ENCODE data around the gene ARHGAP25.
A peak's percentile ranks its signal among the peaks of the same experiment; 100 is the strongest.

The ARHGAP25 gene

DNA sequence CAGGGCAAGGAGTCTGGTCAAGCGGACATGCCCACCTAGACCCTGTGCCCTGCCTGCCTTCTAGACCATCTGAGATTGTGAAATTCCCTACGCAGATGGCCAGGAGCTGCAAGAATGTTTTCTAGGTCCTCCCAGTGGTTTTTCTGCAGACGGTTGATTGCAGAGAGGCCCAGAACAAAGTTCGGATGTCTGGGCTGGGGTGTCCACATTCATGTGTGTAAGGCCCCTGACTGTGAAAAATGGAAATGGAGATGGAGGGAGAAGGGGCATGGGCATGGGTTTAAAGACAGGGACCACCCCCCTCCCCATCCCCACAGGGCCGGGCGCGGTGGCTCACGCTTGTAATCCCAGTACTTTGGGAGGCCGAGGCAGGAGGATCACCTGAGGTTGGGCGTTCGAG is 11.8 kb downstream of the ARHGAP25 start:
- Mint-ChIP-seq H3K4me3 (no peak overlapping the region), H3K9me3 (peaks cover 5% of the 10 kb centered on the region), H3K27ac (peak overlapping the region; percentile 98), H3K27me3 (no peaks in the 10 kb centered on the region), H3K36me3 (peaks cover 25% of the 10 kb centered on the region), H3K4me1 (peaks cover 92% of the 10 kb centered on the region)

DNA sequence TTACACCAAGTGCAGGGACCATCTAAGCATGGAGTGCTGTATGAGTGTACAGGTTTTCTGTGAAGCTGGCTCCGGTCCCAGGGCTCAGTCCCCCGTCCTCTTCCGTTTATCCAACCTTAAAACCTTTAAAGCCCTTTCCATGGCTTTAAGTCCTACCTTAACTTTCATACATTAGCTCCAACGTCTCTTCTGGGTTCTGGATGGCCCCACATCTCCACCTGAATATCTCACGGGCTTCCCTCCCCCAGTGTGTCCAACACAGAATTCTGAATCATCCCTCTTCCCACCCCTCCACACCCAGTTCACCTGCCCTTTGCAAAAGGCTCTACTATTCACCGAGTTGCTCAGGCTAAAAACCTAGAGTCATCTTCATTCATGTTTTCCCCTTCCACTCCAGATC is 12.8 kb downstream of the ARHGAP25 start:
- no peaks in the 10 kb centered on the region for H3K27me3 Mint-ChIP-seq
- H3K4me3 Mint-ChIP-seq, result peak overlapping the region; percentile 8
- H3K36me3 Mint-ChIP-seq, result peaks cover 25% of the 10 kb centered on the region
- H3K4me1 Mint-ChIP-seq, result peaks cover 92% of the 10 kb centered on the region
- H3K27ac Mint-ChIP-seq, result peak overlapping the region; percentile 95
- H3K9me3 Mint-ChIP-seq, result peaks cover 5% of the 10 kb centered on the region

DNA sequence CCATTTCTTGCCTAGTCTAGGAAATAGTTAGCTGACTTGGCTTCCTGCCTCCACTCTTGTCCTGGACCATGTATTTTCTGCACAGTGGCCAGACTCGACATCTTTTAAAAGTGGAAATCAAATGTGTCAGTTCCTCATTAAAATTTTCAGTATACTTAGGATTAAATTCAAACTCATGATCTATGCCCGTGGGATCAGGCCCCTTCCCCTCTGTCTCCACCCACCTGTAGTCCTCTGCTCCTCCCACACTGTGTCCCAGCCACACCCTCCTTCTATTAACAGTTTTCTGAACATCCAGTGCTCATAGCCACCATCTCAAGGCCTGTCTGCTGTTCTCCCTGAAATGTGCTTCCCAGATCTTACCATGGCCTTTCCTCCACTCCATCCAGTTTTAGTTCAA is 13.3 kb downstream of the ARHGAP25 start:
- no peaks in the 10 kb centered on the region for H3K27me3 Mint-ChIP-seq
- H3K4me3 Mint-ChIP-seq, result peak overlapping the region; percentile 62
- H3K27ac Mint-ChIP-seq, result peak overlapping the region; percentile 95
- peaks cover 92% of the 10 kb centered on the region for H3K4me1 Mint-ChIP-seq
- peaks cover 25% of the 10 kb centered on the region for H3K36me3 Mint-ChIP-seq
- H3K9me3 Mint-ChIP-seq, result peaks cover 5% of the 10 kb centered on the region

DNA sequence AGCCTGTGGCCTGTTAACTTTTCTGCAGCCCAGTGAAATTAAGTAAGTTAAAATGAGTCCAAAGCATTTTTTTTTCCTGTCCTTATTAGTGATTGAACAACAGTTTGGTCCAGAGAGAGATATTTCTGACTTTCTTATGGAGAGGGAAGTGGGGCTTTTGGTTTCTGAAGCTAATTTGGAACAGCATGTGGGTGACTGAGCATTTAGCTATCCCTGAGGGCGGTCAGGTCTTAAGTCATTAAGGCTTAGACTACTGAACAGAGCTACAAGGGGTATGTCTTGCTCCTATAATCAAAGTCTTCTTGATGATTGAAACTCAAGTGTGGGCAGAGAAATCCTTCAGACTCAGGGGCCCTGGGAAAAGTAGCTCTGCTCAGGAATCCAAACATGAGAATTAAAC is 14.0 kb downstream of the ARHGAP25 start:
- Mint-ChIP-seq H3K4me3 (peak overlapping the region; percentile 17), H3K9me3 (peaks cover 5% of the 10 kb centered on the region), H3K4me1 (peaks cover 92% of the 10 kb centered on the region), H3K36me3 (peaks cover 26% of the 10 kb centered on the region), H3K27me3 (no peaks in the 10 kb centered on the region), H3K27ac (peak overlapping the region; percentile 95)

DNA sequence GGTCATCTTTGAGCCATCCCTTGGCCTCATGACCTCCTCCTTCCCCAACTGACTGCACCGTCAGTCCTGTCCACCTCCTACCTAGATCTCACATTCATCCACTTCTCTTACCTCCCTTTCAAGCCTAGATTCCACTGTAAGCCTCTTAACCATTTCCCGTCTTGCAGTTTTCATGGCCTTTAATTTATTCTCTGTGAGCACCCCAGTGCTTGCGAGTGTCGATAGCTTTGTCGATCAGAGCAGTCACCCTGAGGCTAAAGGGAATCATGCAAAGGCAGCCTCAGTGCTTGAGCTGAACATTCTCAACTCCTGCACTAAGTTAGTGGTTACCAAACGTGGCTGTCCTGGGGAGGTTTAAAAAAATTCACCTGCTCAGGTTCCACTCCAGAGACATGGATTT is 14.7 kb downstream of the ARHGAP25 start:
- Mint-ChIP-seq H3K4me1 (peaks cover 92% of the 10 kb centered on the region), H3K27me3 (no peaks in the 10 kb centered on the region), H3K4me3 (no peak overlapping the region), H3K9me3 (peaks cover 5% of the 10 kb centered on the region), H3K36me3 (peaks cover 26% of the 10 kb centered on the region), H3K27ac (peak overlapping the region; percentile 95)

DNA sequence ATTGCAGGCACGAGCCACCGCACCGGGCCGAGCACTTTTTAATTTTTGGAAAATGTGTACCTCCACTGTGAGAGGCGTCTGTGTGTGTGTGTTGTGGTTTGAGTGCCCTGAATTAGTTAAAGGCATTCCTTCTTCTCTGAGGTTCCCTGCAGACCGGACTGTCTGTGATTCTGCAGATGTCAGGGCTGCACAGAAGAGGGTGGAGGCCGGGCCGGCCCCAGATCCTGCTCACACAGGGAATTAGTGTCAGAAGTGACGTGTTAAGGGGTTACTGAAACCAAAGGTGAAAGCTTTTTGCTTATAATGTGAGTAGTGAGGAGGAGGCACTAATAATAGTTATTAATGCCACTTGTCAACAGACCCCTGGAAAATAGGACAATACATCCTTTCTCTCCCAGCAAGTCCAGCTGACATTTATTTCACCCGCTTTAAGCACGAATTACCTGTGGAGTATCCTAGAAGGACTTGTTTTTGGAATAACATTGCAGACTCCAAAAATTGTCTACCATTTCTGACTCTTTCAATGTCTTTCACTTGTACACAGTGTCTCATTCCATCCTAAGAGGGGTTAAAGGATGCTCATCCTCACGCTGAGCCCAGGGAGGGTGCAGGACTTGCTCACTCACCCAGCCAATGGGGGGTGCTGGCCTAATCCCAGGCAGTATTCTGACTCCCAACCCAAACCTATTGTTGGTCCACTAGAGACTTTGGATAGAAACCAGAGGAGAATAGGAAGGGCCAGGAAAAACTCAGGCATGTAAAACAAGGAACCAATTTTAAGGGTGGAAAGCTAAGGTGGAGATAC is 16.2 kb downstream of the ARHGAP25 start:
- Mint-ChIP-seq H3K9me3 (no peaks in the 10 kb centered on the region), H3K4me1 (peaks cover 92% of the 10 kb centered on the region), H3K4me3 (no peak overlapping the region), H3K27ac (peak overlapping the region; percentile 94), H3K27me3 (no peaks in the 10 kb centered on the region), H3K36me3 (peaks cover 23% of the 10 kb centered on the region)

DNA sequence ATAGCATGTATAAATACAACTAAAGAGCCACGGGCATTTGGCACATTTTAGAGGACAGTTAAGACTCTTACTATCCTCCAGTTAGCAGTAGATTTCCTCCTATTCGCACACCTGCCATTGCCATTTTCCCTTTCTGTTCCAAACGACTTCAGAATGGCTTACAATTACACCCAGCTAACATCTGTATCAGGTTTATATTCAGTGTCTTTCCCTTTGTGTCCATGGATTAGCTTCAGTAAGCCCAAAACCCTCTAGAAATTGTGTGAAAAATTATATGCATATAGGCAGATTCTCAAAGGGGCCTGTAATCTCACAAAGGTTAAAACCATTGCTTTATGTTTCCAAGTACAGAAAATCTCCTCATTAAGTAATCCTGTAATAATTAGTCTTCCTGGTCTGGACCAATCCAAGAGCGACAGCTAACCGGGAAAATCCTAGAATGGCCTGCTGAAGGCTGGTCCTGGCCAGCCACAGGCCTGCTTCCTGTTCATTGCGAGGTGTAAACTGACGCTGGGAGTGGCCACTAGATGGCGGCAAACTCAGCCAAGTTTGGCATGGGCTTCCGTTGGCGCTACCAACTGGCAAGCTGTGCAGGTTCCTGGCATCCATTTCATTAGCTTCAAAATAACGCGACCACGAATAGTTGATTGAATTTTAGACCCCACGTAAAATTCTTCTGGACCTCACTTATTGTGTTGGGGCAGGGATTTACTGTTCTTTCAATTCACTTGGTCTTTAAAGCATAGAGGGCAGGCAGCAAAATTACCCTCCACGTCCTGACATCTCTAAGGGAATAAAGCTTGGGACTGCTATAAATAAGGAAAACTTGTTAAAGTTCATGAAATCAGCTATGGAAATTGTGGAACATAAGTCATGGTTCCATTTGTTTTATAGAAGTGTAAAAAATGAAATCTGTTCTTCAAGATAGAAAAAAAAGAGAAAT is 17.1 kb downstream of the ARHGAP25 start:
- H3K36me3 Mint-ChIP-seq, result peaks cover 25% of the 10 kb centered on the region
- H3K4me3 Mint-ChIP-seq, result peak overlapping the region; percentile 64
- H3K9me3 Mint-ChIP-seq, result peaks cover 5% of the 10 kb centered on the region
- peak overlapping the region; percentile 94 for H3K27ac Mint-ChIP-seq
- no peaks in the 10 kb centered on the region for H3K27me3 Mint-ChIP-seq
- H3K4me1 Mint-ChIP-seq, result peaks cover 93% of the 10 kb centered on the region

DNA sequence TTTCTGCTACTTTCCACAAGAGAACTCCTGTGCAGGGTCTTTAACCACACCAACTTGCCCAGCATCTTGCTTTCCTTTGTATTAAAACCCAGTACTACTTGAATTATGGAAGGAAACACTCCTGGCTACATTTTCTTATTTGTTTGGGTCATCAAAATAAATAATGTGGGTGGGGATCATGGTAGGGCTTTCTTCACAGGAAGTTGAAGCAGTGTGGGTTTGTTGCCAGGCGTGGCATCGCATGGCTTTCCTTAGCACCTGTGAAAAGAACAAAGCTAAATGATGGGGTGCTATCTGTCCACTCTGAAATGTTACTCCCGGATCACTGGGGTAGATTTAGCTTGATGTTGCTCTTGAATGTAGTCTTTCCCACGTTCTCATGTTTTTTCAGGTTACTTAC is 18.7 kb downstream of the ARHGAP25 start:
- Mint-ChIP-seq H3K4me3 (peak overlapping the region; percentile 58), H3K27ac (peak overlapping the region; percentile 96), H3K36me3 (peaks cover 29% of the 10 kb centered on the region)

DNA sequence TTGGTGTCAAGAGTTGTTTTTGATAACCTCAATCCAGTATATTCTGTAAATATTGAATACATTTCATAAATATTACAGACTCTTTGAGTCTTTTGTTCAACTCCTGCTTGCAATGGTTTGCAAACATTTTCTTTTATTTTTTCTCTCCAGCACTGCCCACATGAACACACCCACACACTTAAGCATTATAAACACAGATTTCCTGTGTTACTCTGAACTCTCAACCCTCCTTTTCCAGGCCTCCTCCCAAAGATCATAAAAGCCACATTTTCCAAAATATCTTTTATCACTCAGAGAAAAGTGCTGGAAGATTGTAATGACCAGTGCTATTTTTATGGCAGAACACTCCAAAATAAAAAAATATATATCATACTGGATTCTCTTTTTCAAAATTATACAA is 20.5 kb downstream of the ARHGAP25 start:
- peak overlapping the region; percentile 92 for H3K27ac Mint-ChIP-seq
- peaks cover 9% of the 10 kb centered on the region for H3K9me3 Mint-ChIP-seq
- peak overlapping the region; percentile 80 for H3K4me3 Mint-ChIP-seq
- peaks cover 99% of the 10 kb centered on the region for H3K4me1 Mint-ChIP-seq
- no peaks in the 10 kb centered on the region for H3K27me3 Mint-ChIP-seq
- peaks cover 29% of the 10 kb centered on the region for H3K36me3 Mint-ChIP-seq

More for the DNA sequence above, 18.7 kb downstream of the ARHGAP25 start:
- H3K27me3 Mint-ChIP-seq, result no peaks in the 10 kb centered on the region
- H3K9me3 Mint-ChIP-seq, result peaks cover 9% of the 10 kb centered on the region
- peaks cover 93% of the 10 kb centered on the region for H3K4me1 Mint-ChIP-seq

DNA sequence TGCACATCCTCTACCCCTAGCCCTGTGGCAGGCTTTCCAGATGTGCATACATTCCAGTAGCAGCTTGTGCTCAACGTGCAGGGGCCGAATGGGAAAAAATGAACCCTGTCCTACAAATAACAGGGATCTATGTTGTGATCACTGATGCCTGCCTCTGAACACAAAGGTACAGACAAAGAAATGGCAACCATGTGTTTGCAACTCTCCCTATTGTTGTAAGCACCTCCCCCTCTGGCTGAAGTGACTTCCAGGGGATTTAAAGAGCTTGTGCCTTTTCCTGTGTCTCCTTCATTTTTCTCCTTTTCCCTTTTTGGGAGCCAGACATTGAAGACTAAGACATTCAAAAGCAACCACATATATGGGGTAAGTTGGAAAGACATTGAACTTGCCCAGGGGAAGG is 21.6 kb downstream of the ARHGAP25 start:
- peak overlapping the region; percentile 42 for H3K4me3 Mint-ChIP-seq
- peaks cover 100% of the 10 kb centered on the region for H3K4me1 Mint-ChIP-seq
- no peaks in the 10 kb centered on the region for H3K27me3 Mint-ChIP-seq
- H3K27ac Mint-ChIP-seq, result peak overlapping the region; percentile 94
- peaks cover 29% of the 10 kb centered on the region for H3K36me3 Mint-ChIP-seq
- peaks cover 9% of the 10 kb centered on the region for H3K9me3 Mint-ChIP-seq

DNA sequence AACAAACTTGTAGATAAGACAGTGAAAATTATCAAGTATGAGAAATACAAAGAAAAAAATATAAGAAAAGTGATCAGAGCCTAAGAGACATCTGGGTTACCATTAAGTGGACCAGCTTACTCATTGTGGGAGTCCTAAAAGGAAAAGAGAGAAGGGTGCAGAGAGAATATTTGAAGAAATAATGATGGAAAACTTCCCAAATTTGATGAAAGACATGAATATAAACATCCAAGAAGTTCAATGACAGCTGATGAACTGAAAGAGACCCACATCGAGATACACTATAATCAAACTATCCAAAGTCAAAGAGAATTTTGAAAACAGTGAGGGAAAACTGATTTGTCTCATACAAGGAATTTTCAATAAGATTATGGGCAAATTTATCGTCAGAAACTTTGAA is 22.5 kb downstream of the ARHGAP25 start:
- peak overlapping the region; percentile 42 for H3K4me3 Mint-ChIP-seq
- peaks cover 29% of the 10 kb centered on the region for H3K36me3 Mint-ChIP-seq

DNA sequence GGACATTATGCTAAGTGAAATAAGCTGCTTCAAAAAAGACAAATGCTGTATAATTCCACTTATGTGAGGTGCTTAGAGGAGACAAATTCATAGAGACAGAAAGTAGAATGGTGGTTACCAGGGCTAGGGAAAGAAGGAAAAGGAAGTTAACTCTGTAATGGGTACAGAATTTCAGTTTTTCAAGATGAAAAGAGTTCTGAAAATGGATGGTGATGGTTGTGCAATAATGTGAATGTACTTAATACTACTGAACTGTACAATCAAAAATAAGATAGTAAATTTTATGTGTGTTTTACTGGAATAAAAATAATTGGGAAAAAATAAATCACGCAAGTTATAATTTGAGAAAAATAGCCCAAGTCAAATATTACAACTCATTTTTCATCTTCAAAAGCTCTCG is 27.5 kb downstream of the ARHGAP25 start:
- peaks cover 8% of the 10 kb centered on the region for H3K36me3 Mint-ChIP-seq
- H3K27ac Mint-ChIP-seq, result peak overlapping the region; percentile 82
- H3K27me3 Mint-ChIP-seq, result no peaks in the 10 kb centered on the region
- H3K9me3 Mint-ChIP-seq, result no peaks in the 10 kb centered on the region
- peaks cover 97% of the 10 kb centered on the region for H3K4me1 Mint-ChIP-seq
- H3K4me3 Mint-ChIP-seq, result peak overlapping the region; percentile 68

More for the DNA sequence above, 22.5 kb downstream of the ARHGAP25 start:
- H3K4me1 Mint-ChIP-seq, result peaks cover 100% of the 10 kb centered on the region
- peaks cover 9% of the 10 kb centered on the region for H3K9me3 Mint-ChIP-seq
- peak overlapping the region; percentile 94 for H3K27ac Mint-ChIP-seq
- no peaks in the 10 kb centered on the region for H3K27me3 Mint-ChIP-seq

DNA sequence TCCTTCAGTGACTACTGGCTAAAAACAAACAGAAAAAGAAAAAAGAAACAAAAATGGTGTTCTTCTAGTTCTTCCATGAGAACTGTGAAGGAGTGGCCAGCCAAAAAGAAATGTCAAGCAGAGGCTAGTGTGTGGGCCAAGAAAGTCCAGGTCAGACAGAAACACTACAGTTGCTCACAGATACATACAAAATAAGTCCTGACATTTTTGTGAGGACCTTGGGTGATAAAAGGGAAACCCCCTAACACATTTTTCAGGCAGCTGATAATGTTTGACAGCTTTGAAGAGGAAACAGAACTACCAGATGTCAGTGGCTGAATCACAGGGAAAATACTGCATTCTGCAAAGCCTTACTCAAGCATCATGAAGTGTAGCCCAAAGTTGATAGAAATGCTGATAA is 28.1 kb downstream of the ARHGAP25 start:
- Mint-ChIP-seq H3K9me3 (no peaks in the 10 kb centered on the region), H3K4me3 (peak overlapping the region; percentile 67), H3K27me3 (no peaks in the 10 kb centered on the region), H3K36me3 (peaks cover 6% of the 10 kb centered on the region), H3K4me1 (peaks cover 97% of the 10 kb centered on the region), H3K27ac (peak overlapping the region; percentile 91)

DNA sequence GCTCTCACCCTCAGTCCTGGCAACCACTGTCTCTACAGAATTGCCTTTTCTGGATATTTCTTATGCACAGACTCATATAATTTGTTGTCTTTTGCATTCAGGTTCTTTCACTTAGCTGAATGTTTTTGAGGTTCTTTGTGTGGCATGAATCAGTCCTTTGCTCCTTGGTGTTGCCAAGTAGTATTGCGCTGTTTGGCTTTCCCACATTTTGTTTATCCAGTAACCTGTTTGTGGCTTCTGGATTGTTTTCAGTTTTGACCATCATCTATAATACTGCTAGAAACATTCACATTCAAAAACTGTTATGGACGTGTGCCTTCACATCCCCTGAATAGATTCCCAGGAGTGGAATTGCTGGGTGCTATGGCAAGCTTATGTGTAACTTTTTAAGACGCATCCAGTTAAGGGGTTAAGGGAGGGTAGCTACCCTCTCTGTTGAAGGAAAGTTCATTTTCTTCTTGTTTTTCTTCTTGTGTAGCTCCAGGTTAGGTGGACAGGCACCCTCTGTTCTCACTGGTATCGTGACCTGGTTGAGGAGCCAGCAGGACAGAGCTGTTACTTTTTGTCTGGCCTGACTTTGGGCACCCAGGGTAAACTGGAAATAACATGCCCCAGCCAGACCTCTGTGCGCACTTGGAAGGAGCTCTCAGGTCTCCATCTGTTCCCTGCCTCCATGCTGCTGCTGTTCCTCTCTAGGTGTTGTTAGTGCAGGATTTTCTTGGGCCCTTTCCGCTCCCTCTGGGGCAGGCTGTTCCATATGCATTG is 29.6 kb downstream of the ARHGAP25 start:
- Mint-ChIP-seq H3K9me3 (no peaks in the 10 kb centered on the region), H3K36me3 (no peaks in the 10 kb centered on the region), H3K27me3 (no peaks in the 10 kb centered on the region), H3K4me3 (peak overlapping the region; percentile 87), H3K4me1 (peaks cover 97% of the 10 kb centered on the region), H3K27ac (peak overlapping the region; percentile 96)

DNA sequence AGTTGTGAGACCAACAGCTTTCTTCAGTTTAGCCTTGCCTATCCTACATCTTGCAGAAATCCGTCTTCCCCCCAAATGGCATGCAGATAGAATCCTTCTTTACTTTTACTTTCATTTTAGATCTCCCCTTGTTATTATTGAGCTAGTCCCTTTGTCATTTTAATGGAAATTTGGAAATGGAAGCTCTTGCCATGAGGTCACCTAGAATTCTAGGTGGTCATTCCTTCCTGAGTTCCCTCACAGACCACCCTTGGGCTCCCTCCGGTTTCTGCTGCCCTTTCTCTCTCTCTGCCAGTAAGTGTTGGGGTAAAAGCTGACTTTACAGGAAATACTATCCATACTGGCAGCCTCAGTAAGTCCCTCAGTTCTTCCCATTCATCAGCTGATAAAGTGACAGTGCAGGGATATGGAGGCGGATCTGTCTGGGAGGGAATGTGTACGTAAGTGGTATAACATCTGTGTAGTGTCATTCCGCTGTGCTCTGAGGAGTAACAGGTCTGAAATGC is 30.2 kb downstream of the ARHGAP25 start:
- peak overlapping the region; percentile 96 for H3K27ac Mint-ChIP-seq
- H3K27me3 Mint-ChIP-seq, result no peaks in the 10 kb centered on the region
- peak overlapping the region; percentile 87 for H3K4me3 Mint-ChIP-seq
- no peaks in the 10 kb centered on the region for H3K9me3 Mint-ChIP-seq
- H3K4me1 Mint-ChIP-seq, result peaks cover 97% of the 10 kb centered on the region
- H3K36me3 Mint-ChIP-seq, result no peaks in the 10 kb centered on the region
